Measurements from ENCODE around the gene PRKCE.

DNA sequence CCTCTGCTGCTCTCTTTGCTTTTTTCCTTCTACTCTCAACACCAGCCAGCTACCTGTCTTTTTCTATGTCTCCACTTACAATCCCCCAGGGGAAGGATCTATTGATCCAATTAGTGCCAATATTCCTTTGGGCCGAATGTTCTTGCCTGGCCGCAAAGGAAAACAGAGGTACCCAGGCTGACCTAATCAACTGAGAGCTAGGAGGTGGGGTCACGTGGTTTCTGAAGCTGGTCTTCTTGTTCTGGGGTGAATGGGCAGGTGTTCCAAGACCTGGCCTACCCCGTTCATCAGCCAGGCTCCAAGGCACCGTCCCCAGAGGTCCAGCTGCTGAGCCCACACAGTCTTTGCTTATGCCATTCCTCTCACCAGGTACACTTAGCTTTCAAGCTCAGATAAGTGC, 580.2 kb downstream of the PRKCE start:
- no peak for TF ChIP-seq GATA3 (IDR thresholded peaks at IDR 0.05; ENCODE audit: low read depth, low read length)
- TF ChIP-seq GATA2 (IDR thresholded peaks at IDR 0.05; ENCODE audit: low read depth, low read length): no peak
